BLaER1 (cell line): ENCODE measurements around the gene INTS1.
"Not testable (repeated sequence)": the region's sequence is repeated elsewhere in the genome, so short reads cannot be mapped to it uniquely, and the experiment has no call there.

Source experiments
- H3K27ac ChIP-seq: shearing (Covaris generic); formaldehyde crosslinking; 2 replicates; pipeline ENCODE4 v1.8.1; 2022
- H3K27me3 ChIP-seq: shearing (Covaris generic); formaldehyde crosslinking; 2 replicates; pipeline ENCODE4 v1.8.1; 2022
- H3K36me3 ChIP-seq: shearing (Covaris generic); formaldehyde crosslinking; 2 replicates; pipeline ENCODE4 v1.8.1; 2022
- H3K4me1 ChIP-seq: shearing (Covaris generic); formaldehyde crosslinking; 2 replicates; pipeline ENCODE4 v1.8.1; 2022
- H3K4me2 ChIP-seq: shearing (Covaris generic); formaldehyde crosslinking; 2 replicates; pipeline ENCODE4 v1.8.1; 2022
- H3K4me3 ChIP-seq: shearing (Covaris generic); formaldehyde crosslinking; 2 replicates; pipeline ENCODE4 v1.8.1; 2022
- H3K9ac ChIP-seq: shearing (Covaris generic); formaldehyde crosslinking; 2 replicates; pipeline ENCODE4 v1.8.1; 2022
- H3K9me3 ChIP-seq: shearing (Covaris generic); formaldehyde crosslinking; 2 replicates; pipeline ENCODE4 v1.8.1; 2022
- H4K20me1 ChIP-seq: shearing (Covaris generic); formaldehyde crosslinking; 2 replicates; pipeline ENCODE4 v1.8.1; 2022
- Cebpa-rat ChIP-seq: shearing (Covaris generic); IDR thresholded peaks from 2 replicates; pipeline ENCODE4 v1.8.1; 2022

INTS1 gene

GRCh38 chr7:1521456-1521855 lies 17.3 kb upstream of the INTS1 start:
- no peak overlapping the region for H3K4me2 ChIP-seq
- peaks cover 45% of the 10 kb centered on the region for H3K4me1 ChIP-seq
- H3K9ac ChIP-seq: no peak overlapping the region
- peaks cover 22% of the 10 kb centered on the region; the same call in 1 of the 2 replicates for H3K36me3 ChIP-seq
- TF ChIP-seq Cebpa-rat: no peak
- H3K9me3 ChIP-seq: peaks cover 29% of the 10 kb centered on the region
- H3K27ac ChIP-seq: no peak overlapping the region
- no peaks in the 10 kb centered on the region for H4K20me1 ChIP-seq
- H3K27me3 ChIP-seq: no peaks in the 10 kb centered on the region
- H3K4me3 ChIP-seq: no peak overlapping the region

- Histone ChIP-seq H3K27ac (no peak overlapping the region), H3K36me3 (peaks cover 22% of the 10 kb centered on the region; the same call in 1 of the 2 replicates), H3K27me3 (no peaks in the 10 kb centered on the region), H4K20me1 (no peaks in the 10 kb centered on the region), H3K4me2 (no peak overlapping the region), H3K9me3 (peaks cover 29% of the 10 kb centered on the region), H3K4me3 (no peak overlapping the region), H3K4me1 (peaks cover 48% of the 10 kb centered on the region), H3K9ac (no peak overlapping the region)
- no peak for TF ChIP-seq Cebpa-rat
Measured at GRCh38 chr7:1520539-1521234, 16.5 kb upstream of the INTS1 start.

GRCh38 chr7:1519322-1519922 lies 15.2 kb upstream of the INTS1 start:
- H3K4me2 ChIP-seq, H3K27ac ChIP-seq, H4K20me1 ChIP-seq, H3K27me3 ChIP-seq, H3K9ac ChIP-seq, H3K4me3 ChIP-seq: not testable (repeated sequence)
- Histone ChIP-seq H3K9me3 (peaks cover 29% of the 10 kb centered on the region), H3K36me3 (peaks cover 22% of the 10 kb centered on the region; the same call in 1 of the 2 replicates), H3K4me1 (peaks cover 48% of the 10 kb centered on the region)

- peaks cover 29% of the 10 kb centered on the region for H3K9me3 ChIP-seq
- peaks cover 22% of the 10 kb centered on the region; the same call in 1 of the 2 replicates for H3K36me3 ChIP-seq
- no peak overlapping the region for H3K9ac ChIP-seq
- peak overlapping the region; percentile 98 for H3K4me2 ChIP-seq
- no peak for TF ChIP-seq Cebpa-rat
- no peak overlapping the region for H3K4me3 ChIP-seq
- no peaks in the 10 kb centered on the region for H4K20me1 ChIP-seq
- H3K27me3 ChIP-seq: no peaks in the 10 kb centered on the region
- H3K27ac ChIP-seq: no peak overlapping the region
- peaks cover 54% of the 10 kb centered on the region for H3K4me1 ChIP-seq
Measured at GRCh38 chr7:1516586-1517251, 12.5 kb upstream of the INTS1 start.

GRCh38 chr7:1515509-1515967 lies 11.3 kb upstream of the INTS1 start:
- H3K4me1 ChIP-seq: peaks cover 64% of the 10 kb centered on the region
- H3K9me3 ChIP-seq: peaks cover 25% of the 10 kb centered on the region
- peak overlapping the region; percentile 98 for H3K4me2 ChIP-seq
- H3K27ac ChIP-seq: peak overlapping the region; percentile 100
- not testable (repeated sequence) for H3K27me3 ChIP-seq, H3K4me3 ChIP-seq, H4K20me1 ChIP-seq
- peaks cover 18% of the 10 kb centered on the region; the same call in 1 of the 2 replicates for H3K36me3 ChIP-seq
- H3K9ac ChIP-seq: peak overlapping the region; percentile 38; the same call in 1 of the 2 replicates

- H3K4me3 ChIP-seq: no peak overlapping the region
- peaks cover 69% of the 10 kb centered on the region for H3K4me1 ChIP-seq
- H3K36me3 ChIP-seq: peaks cover 14% of the 10 kb centered on the region; the same call in 1 of the 2 replicates
- H3K27me3 ChIP-seq: no peaks in the 10 kb centered on the region
- peak overlapping the region; percentile 98 for H3K4me2 ChIP-seq
- TF ChIP-seq Cebpa-rat: no peak
- H3K9ac ChIP-seq: no peak overlapping the region
- H3K27ac ChIP-seq: peak overlapping the region; percentile 100
- peaks cover 21% of the 10 kb centered on the region for H3K9me3 ChIP-seq
- H4K20me1 ChIP-seq: no peaks in the 10 kb centered on the region
Measured at GRCh38 chr7:1514995-1515401, 10.8 kb upstream of the INTS1 start.

GRCh38 chr7:1514407-1514806 lies 10.2 kb upstream of the INTS1 start:
- no peaks in the 10 kb centered on the region for H4K20me1 ChIP-seq
- peaks cover 75% of the 10 kb centered on the region for H3K4me1 ChIP-seq
- peak overlapping the region; percentile 100 for H3K27ac ChIP-seq
- peak overlapping the region; percentile 100; the same call in 1 of the 2 replicates for H3K9ac ChIP-seq
- no peak for TF ChIP-seq Cebpa-rat
- peaks cover 8% of the 10 kb centered on the region; the same call in 1 of the 2 replicates for H3K36me3 ChIP-seq
- H3K4me3 ChIP-seq: no peak overlapping the region
- H3K9me3 ChIP-seq: peaks cover 15% of the 10 kb centered on the region
- peak overlapping the region; percentile 98 for H3K4me2 ChIP-seq
- no peaks in the 10 kb centered on the region for H3K27me3 ChIP-seq

- TF ChIP-seq Cebpa-rat: no peak
- peaks cover 1% of the 10 kb centered on the region; the same call in 1 of the 2 replicates for H3K36me3 ChIP-seq
- peaks cover 8% of the 10 kb centered on the region for H3K9me3 ChIP-seq
- H3K4me2 ChIP-seq: peak overlapping the region; percentile 98
- H3K9ac ChIP-seq: peak overlapping the region; percentile 100
- H3K4me1 ChIP-seq: peaks cover 82% of the 10 kb centered on the region
- H3K27ac ChIP-seq: peak overlapping the region; percentile 100
- peak overlapping the region; percentile 54 for H3K4me3 ChIP-seq
- H4K20me1 ChIP-seq: no peaks in the 10 kb centered on the region
- no peaks in the 10 kb centered on the region for H3K27me3 ChIP-seq
Measured at GRCh38 chr7:1513657-1514095, 9.5 kb upstream of the INTS1 start.

GRCh38 chr7:1512781-1513656 lies 8.8 kb upstream of the INTS1 start:
- H3K27ac ChIP-seq: peak overlapping the region; percentile 100
- H3K4me1 ChIP-seq: peaks cover 89% of the 10 kb centered on the region
- H3K4me3 ChIP-seq: peak overlapping the region; percentile 64

More at GRCh38 chr7:1512781-1513656, 8.8 kb upstream of the INTS1 start:
- peak overlapping the region; percentile 98 for H3K4me2 ChIP-seq
- no peaks in the 10 kb centered on the region for H4K20me1 ChIP-seq
- no peak; the same call in 1 of the 2 replicates for TF ChIP-seq Cebpa-rat
- no peaks in the 10 kb centered on the region for H3K36me3 ChIP-seq
- H3K9me3 ChIP-seq: peaks cover 2% of the 10 kb centered on the region
- H3K27me3 ChIP-seq: no peaks in the 10 kb centered on the region
- H3K9ac ChIP-seq: peak overlapping the region; percentile 100
